GM23338 (cell line): ENCODE results near the gene HKDC1. TPM values are rescaled to one million over a fixed set of nuclear protein-coding genes. Genes with fewer than 3 reads are reported as not detected.

Experiments
- ATAC-seq: fragments of 200-7000 bp; cut with Tn5 transposase; 3 replicates; pipeline ENCODE4 v1.9.1; 2020
- DNase-seq: peaks from one replicate; pipeline ENCODE4 v3.0.0-alpha.2; 2015; ENCODE audit warnings: low spot score
- H2AFZ ChIP-seq: fragments of 200-600 bp; sonication (generic); 2 replicates; pipeline ENCODE4 v1.8.0; 2016; ENCODE audit warnings: antibody characterized with exemption, mild to moderate bottlenecking, moderate library complexity
- H3F3A ChIP-seq: fragments of 200-600 bp; sonication (generic); replicated peaks from 2 replicates; pipeline ENCODE4 v1.8.0; 2017; ENCODE audit warnings: antibody characterized with exemption, mixed run types, low read depth
- H3K27ac ChIP-seq: fragments of 200-600 bp; sonication (generic); 2 replicates; pipeline ENCODE4 v1.6.1; 2016; ENCODE audit warnings: low read depth
- H3K27me3 ChIP-seq: fragments of 200-600 bp; sonication (generic); 2 replicates; pipeline ENCODE4 v1.8.0; 2016; ENCODE audit warnings: mild to moderate bottlenecking, mixed run types, moderate library complexity; ENCODE audit not compliant: insufficient read depth
- H3K36me3 ChIP-seq: fragments of 200-600 bp; sonication (generic); 2 replicates; pipeline ENCODE4 v1.8.0; 2016; ENCODE audit warnings: mild to moderate bottlenecking; ENCODE audit not compliant: insufficient read depth
- H3K4me1 ChIP-seq: fragments of 200-600 bp; sonication (generic); 2 replicates; pipeline ENCODE4 v1.8.0; 2016; ENCODE audit warnings: mild to moderate bottlenecking, moderate library complexity; ENCODE audit not compliant: insufficient read depth
- H3K4me2 ChIP-seq: fragments of 200-600 bp; sonication (generic); 2 replicates; pipeline ENCODE4 v1.7.1; 2017; ENCODE audit warnings: mixed run types
- H3K4me3 ChIP-seq: fragments of 200-600 bp; sonication (generic); 2 replicates; pipeline ENCODE4 v1.6.1; 2016; ENCODE audit warnings: mixed run types
- H3K79me2 ChIP-seq: fragments of 200-600 bp; sonication (generic); replicated peaks from 2 replicates; pipeline ENCODE4 v1.8.0; 2017; ENCODE audit warnings: mild to moderate bottlenecking; ENCODE audit not compliant: insufficient read depth
- H3K9me2 ChIP-seq: fragments of 200-600 bp; sonication (generic); 2 replicates; pipeline ENCODE4 v1.8.0; 2017; ENCODE audit not compliant: insufficient read depth
- H4K20me1 ChIP-seq: fragments of 200-600 bp; sonication (generic); replicated peaks from 2 replicates; pipeline ENCODE4 v1.8.0; 2017; ENCODE audit warnings: mild to moderate bottlenecking; ENCODE audit not compliant: insufficient read depth
- H3K27ac Mint-ChIP-seq: 2 replicates; pipeline ENCODE4 v1.8.0; 2020; ENCODE audit warnings: inconsistent platforms, mild to moderate bottlenecking, moderate library complexity, mixed read lengths
- H3K27me3 Mint-ChIP-seq: 3 replicates; pipeline ENCODE4 v1.8.0; 2022; ENCODE audit warnings: low read depth, mild to moderate bottlenecking, moderate library complexity, mixed read lengths, inconsistent platforms; ENCODE audit not compliant: insufficient read depth, poor library complexity
- H3K36me3 Mint-ChIP-seq: 3 replicates; pipeline ENCODE4 v1.8.0; 2021; ENCODE audit warnings: low read depth, mild to moderate bottlenecking, inconsistent platforms, moderate library complexity, mixed read lengths
- H3K4me1 Mint-ChIP-seq: 3 replicates; pipeline ENCODE4 v1.8.0; 2020; ENCODE audit warnings: mild to moderate bottlenecking, inconsistent platforms, mixed read lengths
- H3K4me3 Mint-ChIP-seq: 3 replicates; pipeline ENCODE4 v1.8.0; 2021; ENCODE audit warnings: moderate library complexity, mild to moderate bottlenecking, inconsistent platforms, mixed read lengths
- H3K9me3 Mint-ChIP-seq: 3 replicates; pipeline ENCODE4 v1.8.0; 2020; ENCODE audit warnings: moderate library complexity, mild to moderate bottlenecking, inconsistent platforms, mixed read lengths
- CTCF ChIP-seq, 2 experiments: fragments of 200-600 bp in 1 of 2; sonication (generic) in 1 of 2; conservative IDR thresholded peaks; 2 replicates each; pipeline versions ENCODE4 v1.5.1 to v1.6.1; 2016 to 2017; ENCODE audit warnings: antibody characterized with exemption in 2 of 2, low read depth in 2 of 2, mild to moderate bottlenecking in 2 of 2, moderate library complexity in 1 of 2
- EZH2phosphoT487 ChIP-seq: fragments of 200-600 bp; sonication (generic); IDR thresholded peaks from one replicate; pipeline ENCODE4 v1.8.1; 2018; ENCODE audit warnings: antibody characterized with exemption; ENCODE audit not compliant: unreplicated experiment
- JUNB ChIP-seq: IDR thresholded peaks from one replicate; pipeline ENCODE4 v1.6.1; 2016; ENCODE audit warnings: antibody characterized with exemption; ENCODE audit not compliant: unreplicated experiment
- STAT1 ChIP-seq: IDR thresholded peaks from one replicate; pipeline ENCODE4 v1.6.1; 2016; ENCODE audit warnings: antibody characterized with exemption; ENCODE audit not compliant: unreplicated experiment
- ZNF114 ChIP-seq: fragments of 250-450 bp; sonication (Bioruptor Pico); IDR thresholded peaks from 2 replicates; pipeline ENCODE4 v1.5.0; 2020; ENCODE audit warnings: mild to moderate bottlenecking, moderate library complexity
- ZNF331 ChIP-seq: fragments of 250-450 bp; sonication (Bioruptor Pico); IDR thresholded peaks from 2 replicates; pipeline ENCODE4 v1.5.0; 2020; ENCODE audit warnings: low read depth, mild to moderate bottlenecking, moderate library complexity
- polyA plus RNA-seq: library from polyadenylated mRNA; unstranded; fragments of >200 nt; fragmentation: Nextera tagmentation; extraction: Ambion mirVana; gene quantifications from 2 replicates; pipeline ENCODE4 v1.2.1, GENCODE V29; 2016
- total RNA-seq: library from RNA; depleted of rRNA; stranded (reverse); fragments of >200 nt; shearing (Covaris generic); gene quantifications from 2 replicates; pipeline ENCODE4 v1.2.3, GENCODE V29; 2014; rRNA removed
- TF ChIP-seq, protein P1 (sequence below): fragments of 250-450 bp; sonication (Bioruptor Pico); IDR thresholded peaks from 2 replicates; pipeline ENCODE4 v1.5.0; 2020; ENCODE audit warnings: mild to moderate bottlenecking, moderate library complexity
- TF ChIP-seq, protein P2 (sequence below): IDR thresholded peaks from 2 replicates; pipeline ENCODE4 v1.6.1; 2016; ENCODE audit warnings: antibody characterized with exemption

HKDC1 gene
- total and polyA plus RNA-seq, 2 experiments from 2014 or later = 0.03 TPM; not detected in 1

DNA sequence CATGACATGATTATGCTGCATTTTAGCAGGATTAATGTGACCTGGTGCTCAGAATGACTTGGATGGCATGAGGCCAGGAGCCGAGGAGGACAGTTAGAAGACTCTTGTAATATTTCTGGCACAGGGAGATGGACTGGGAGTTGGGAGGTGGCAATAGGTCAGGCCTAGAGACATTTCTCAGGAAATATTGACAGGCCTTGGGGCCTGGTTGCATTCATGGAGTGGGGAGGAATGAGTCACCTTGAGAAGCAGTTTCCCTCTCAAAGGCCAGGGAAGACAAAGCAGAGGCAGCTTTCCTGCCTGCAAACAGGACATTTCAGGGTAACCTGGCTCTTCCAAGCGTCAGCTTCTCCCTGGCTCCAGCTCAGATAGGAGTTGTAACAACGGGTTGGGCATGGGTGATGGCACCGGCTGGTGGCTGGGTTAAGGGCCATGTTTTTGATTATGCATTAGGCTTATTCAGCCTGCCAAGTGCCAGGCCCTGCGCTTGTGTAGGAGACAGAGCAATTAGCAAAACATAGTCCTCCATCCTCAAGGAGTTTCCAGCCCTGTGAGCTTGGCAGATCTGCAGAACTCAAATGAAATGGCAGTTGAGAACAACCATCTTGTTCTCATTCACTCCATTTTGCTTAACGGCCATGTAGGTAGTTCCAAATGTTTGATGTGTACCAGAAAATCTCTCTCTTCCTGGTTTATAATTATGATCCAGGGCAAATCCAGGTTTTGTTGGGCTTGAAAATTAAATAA, 96.4 kb downstream of the HKDC1 start:
- DNase-seq (no peak), ATAC-seq (no peak)
- no peak overlapping the region for H3K4me3 ChIP-seq
- Mint-ChIP-seq H3K4me1 (peaks cover 52% of the 10 kb centered on the region), H3K4me3 (no peak overlapping the region), H3K27me3 (peaks cover 11% of the 10 kb centered on the region), H3K36me3 (peaks cover 4% of the 10 kb centered on the region; the same call in 2 of the 3 replicates), H3K9me3 (no peaks in the 10 kb centered on the region), H3K27ac (peak overlapping the region; percentile 45; the same call in 1 of the 2 replicates)
- no peaks in the 10 kb centered on the region for H3K27me3 ChIP-seq
- H3F3A ChIP-seq = peaks cover 20% of the 10 kb centered on the region
- peaks cover 28% of the 10 kb centered on the region for H3K79me2 ChIP-seq
- peaks cover 14% of the 10 kb centered on the region for H4K20me1 ChIP-seq
- H3K27ac ChIP-seq = no peak overlapping the region
- H3K4me1 ChIP-seq = peaks cover 60% of the 10 kb centered on the region
- H3K4me2 ChIP-seq = no peak overlapping the region; the same call in 1 of the 2 replicates
- no peak for TF ChIP-seq STAT1
- TF ChIP-seq, protein P1, sequence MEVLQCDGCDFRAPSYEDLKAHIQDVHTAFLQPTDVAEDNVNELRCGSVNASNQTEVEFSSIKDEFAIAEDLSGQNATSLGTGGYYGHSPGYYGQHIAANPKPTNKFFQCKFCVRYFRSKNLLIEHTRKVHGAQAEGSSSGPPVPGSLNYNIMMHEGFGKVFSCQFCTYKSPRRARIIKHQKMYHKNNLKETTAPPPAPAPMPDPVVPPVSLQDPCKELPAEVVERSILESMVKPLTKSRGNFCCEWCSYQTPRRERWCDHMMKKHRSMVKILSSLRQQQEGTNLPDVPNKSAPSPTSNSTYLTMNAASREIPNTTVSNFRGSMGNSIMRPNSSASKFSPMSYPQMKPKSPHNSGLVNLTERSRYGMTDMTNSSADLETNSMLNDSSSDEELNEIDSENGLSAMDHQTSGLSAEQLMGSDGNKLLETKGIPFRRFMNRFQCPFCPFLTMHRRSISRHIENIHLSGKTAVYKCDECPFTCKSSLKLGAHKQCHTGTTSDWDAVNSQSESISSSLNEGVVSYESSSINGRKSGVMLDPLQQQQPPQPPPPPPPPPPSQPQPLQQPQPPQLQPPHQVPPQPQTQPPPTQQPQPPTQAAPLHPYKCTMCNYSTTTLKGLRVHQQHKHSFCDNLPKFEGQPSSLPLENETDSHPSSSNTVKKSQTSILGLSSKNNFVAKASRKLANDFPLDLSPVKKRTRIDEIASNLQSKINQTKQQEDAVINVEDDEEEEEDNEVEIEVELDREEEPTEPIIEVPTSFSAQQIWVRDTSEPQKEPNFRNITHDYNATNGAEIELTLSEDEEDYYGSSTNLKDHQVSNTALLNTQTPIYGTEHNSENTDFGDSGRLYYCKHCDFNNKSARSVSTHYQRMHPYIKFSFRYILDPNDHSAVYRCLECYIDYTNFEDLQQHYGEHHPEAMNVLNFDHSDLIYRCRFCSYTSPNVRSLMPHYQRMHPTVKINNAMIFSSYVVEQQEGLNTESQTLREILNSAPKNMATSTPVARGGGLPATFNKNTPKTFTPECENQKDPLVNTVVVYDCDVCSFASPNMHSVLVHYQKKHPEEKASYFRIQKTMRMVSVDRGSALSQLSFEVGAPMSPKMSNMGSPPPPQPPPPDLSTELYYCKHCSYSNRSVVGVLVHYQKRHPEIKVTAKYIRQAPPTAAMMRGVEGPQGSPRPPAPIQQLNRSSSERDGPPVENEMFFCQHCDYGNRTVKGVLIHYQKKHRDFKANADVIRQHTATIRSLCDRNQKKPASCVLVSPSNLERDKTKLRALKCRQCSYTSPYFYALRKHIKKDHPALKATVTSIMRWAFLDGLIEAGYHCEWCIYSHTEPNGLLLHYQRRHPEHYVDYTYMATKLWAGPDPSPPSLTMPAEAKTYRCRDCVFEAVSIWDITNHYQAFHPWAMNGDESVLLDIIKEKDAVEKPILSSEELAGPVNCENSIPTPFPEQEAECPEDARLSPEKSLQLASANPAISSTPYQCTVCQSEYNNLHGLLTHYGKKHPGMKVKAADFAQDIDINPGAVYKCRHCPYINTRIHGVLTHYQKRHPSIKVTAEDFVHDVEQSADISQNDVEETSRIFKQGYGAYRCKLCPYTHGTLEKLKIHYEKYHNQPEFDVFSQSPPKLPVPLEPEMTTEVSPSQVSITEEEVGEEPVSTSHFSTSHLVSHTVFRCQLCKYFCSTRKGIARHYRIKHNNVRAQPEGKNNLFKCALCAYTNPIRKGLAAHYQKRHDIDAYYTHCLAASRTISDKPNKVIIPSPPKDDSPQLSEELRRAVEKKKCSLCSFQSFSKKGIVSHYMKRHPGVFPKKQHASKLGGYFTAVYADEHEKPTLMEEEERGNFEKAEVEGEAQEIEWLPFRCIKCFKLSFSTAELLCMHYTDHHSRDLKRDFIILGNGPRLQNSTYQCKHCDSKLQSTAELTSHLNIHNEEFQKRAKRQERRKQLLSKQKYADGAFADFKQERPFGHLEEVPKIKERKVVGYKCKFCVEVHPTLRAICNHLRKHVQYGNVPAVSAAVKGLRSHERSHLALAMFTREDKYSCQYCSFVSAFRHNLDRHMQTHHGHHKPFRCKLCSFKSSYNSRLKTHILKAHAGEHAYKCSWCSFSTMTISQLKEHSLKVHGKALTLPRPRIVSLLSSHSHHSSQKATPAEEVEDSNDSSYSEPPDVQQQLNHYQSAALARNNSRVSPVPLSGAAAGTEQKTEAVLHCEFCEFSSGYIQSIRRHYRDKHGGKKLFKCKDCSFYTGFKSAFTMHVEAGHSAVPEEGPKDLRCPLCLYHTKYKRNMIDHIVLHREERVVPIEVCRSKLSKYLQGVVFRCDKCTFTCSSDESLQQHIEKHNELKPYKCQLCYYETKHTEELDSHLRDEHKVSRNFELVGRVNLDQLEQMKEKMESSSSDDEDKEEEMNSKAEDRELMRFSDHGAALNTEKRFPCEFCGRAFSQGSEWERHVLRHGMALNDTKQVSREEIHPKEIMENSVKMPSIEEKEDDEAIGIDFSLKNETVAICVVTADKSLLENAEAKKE (CRISPR knock-in tag) = no peak
- TF ChIP-seq ZNF331 (CRISPR knock-in tag) = no peak
- no peak for TF ChIP-seq EZH2phosphoT487
- no peak for TF ChIP-seq JUNB
- TF ChIP-seq CTCF (conservative IDR thresholded peaks at IDR 0.05; ENCODE audit: low read depth in 2 of 2) = no peak
- TF ChIP-seq ZNF114 (CRISPR knock-in tag) = no peak
- TF ChIP-seq, protein P2, sequence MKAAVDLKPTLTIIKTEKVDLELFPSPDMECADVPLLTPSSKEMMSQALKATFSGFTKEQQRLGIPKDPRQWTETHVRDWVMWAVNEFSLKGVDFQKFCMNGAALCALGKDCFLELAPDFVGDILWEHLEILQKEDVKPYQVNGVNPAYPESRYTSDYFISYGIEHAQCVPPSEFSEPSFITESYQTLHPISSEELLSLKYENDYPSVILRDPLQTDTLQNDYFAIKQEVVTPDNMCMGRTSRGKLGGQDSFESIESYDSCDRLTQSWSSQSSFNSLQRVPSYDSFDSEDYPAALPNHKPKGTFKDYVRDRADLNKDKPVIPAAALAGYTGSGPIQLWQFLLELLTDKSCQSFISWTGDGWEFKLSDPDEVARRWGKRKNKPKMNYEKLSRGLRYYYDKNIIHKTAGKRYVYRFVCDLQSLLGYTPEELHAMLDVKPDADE = no peak
- no peaks in the 10 kb centered on the region for H3K36me3 ChIP-seq
- no peak overlapping the region for H2AFZ ChIP-seq
- H3K9me2 ChIP-seq = no peaks in the 10 kb centered on the region

Other genes with a start within 250 kb of the HKDC1 start
- gene KIFBP, start 231.5 kb upstream of the HKDC1 start, total RNA-seq = 36.4 and 39.8 TPM in 2 replicates
- gene KIFBP, start 231.5 kb upstream of the HKDC1 start, polyA plus RNA-seq = 21.9 and 24.5 TPM in 2 replicates
- not detected in 2 replicates for gene SRGN, start 132.2 kb upstream of the HKDC1 start, total RNA-seq
- gene SRGN, start 132.2 kb upstream of the HKDC1 start, polyA plus RNA-seq = 0.30 TPM in 1 of 2 replicates, not detected in the other
- gene VPS26A, start 96.2 kb upstream of the HKDC1 start, total RNA-seq = 39.3 and 41.6 TPM in 2 replicates
- 23.1 and 29.0 TPM in 2 replicates for gene VPS26A, start 96.2 kb upstream of the HKDC1 start, polyA plus RNA-seq
- 31.2 and 45.2 TPM in 2 replicates for gene SUPV3L1, start 40.1 kb upstream of the HKDC1 start, total RNA-seq
- gene SUPV3L1, start 40.1 kb upstream of the HKDC1 start, polyA plus RNA-seq = 28.7 and 29.9 TPM in 2 replicates
- 197 and 229 TPM in 2 replicates for gene HK1, start 58.2 kb downstream of the HKDC1 start, total RNA-seq
- gene HK1, start 58.2 kb downstream of the HKDC1 start, polyA plus RNA-seq = 70.0 and 76.6 TPM in 2 replicates
- gene TACR2, start 196.6 kb downstream of the HKDC1 start, total RNA-seq = 0.54 TPM in 1 of 2 replicates, not detected in the other
- not detected in 2 replicates for gene TACR2, start 196.6 kb downstream of the HKDC1 start, polyA plus RNA-seq
- gene TSPAN15, start 231.1 kb downstream of the HKDC1 start, total RNA-seq = 10.1 and 12.5 TPM in 2 replicates
- gene TSPAN15, start 231.1 kb downstream of the HKDC1 start, polyA plus RNA-seq = 6.6 TPM in 2 replicates